Measurements from ENCODE around the gene TFEB. TPM values are rescaled to one million over a fixed set of nuclear protein-coding genes. Genes with fewer than 3 reads are reported as not detected.
A peak's percentile ranks its signal among the peaks of the same experiment; 100 is the strongest.

Gene TFEB
- total RNA-seq, 1 donor from 2014 or later: 14.9 TPM

DNA sequence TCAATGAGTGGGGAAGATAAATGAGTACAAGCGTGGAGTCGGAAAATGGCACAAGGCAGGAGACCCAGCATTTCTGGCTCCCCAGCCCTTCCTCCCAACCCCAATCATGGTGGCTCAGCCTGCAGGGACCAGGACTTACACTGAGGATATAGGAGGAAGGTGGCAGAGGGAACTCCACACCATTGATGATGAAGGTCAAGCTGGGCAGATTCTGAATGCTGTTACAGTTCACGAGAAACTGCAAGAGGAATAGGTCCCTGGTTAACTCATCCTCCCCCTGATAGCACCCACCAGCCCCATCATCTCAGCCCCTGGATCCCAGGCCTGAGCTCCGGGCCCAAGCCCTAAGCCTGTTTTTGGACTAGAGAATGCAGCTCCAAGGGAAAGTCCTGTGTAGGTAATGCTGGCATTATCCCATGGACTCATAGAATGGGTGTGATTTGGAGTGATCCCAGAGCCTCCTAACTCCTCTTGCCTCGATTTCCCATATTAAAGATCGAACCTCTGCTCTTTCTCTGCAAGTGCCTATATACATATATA, 2.3 kb upstream of the TFEB start:
- Mint-ChIP-seq H3K27ac (no peak overlapping the region), H3K9me3 (no peaks in the 10 kb centered on the region), H3K4me3 (no peak overlapping the region), H3K4me1 (peaks cover 20% of the 10 kb centered on the region), H3K36me3 (ENCODE audit: low read depth) (no peaks in the 10 kb centered on the region), H3K27me3 (peaks cover 2% of the 10 kb centered on the region)
- DNase-seq: no peak
- intact Hi-C loops (cut with micrococcal nuclease): loop anchor here (10.0 kb wide), 1 partner anchor 663 kb away; the partner anchor contains the start of genes NFYA and OARD1

DNA sequence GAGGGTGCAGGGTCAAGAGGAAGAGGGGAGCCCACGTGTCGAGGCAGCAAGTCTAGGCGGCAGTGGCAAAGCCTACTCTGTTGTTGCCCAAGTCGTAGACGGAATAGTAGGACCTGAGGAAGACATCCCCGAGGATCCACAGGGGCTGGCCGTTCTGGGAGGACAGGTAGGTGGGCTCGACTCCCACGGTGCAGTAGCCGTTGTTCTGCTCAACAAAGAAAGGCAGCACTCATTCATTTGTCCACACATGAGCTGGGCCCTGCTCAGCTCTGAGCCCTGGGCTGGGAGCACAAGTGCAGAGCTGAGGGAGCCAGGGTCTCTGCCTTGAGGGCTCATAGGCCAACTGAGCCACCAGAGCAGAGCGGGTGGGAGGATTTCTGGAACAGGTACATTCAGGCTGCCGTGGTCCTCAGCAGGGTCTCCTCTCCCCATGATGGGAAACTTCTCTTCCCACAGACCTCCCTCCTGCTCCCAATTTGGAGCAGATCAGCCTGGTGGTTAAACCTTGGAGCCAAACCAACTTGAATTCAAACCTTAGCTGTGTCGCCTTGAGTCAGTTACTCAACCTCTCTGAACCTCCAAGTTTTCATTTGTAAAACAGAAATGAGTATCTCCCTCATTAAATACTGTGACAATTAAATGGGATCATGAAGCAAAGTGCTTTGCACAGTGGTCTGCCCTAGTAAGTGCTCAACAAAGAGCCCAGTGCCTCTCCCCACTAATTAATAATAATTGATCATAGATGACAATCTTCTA, 1.6 kb upstream of the TFEB start:
- Mint-ChIP-seq H3K4me1 (peaks cover 23% of the 10 kb centered on the region), H3K27ac (no peak overlapping the region), H3K36me3 (ENCODE audit: low read depth) (no peaks in the 10 kb centered on the region), H3K27me3 (peaks cover 2% of the 10 kb centered on the region), H3K9me3 (no peaks in the 10 kb centered on the region), H3K4me3 (no peak overlapping the region)
- intact Hi-C loops (cut with micrococcal nuclease): loop anchor here (10.0 kb wide), 1 partner anchor 662 kb away; the partner anchor contains the start of genes NFYA and OARD1
- DNase-seq: no peak

- intact Hi-C loops (cut with micrococcal nuclease): loop anchor here (10.0 kb wide), 1 partner anchor 661 kb away; the partner anchor contains the start of genes NFYA and OARD1
- Mint-ChIP-seq H3K27ac (no peak overlapping the region), H3K9me3 (no peaks in the 10 kb centered on the region), H3K27me3 (no peaks in the 10 kb centered on the region), H3K4me3 (no peak overlapping the region), H3K36me3 (ENCODE audit: low read depth) (no peaks in the 10 kb centered on the region), H3K4me1 (peaks cover 27% of the 10 kb centered on the region)
- DNase-seq: no peak
These were observed 852 bp upstream of the TFEB start for GRCh38 chr6:41736186-41736733.

GRCh38 chr6:41734666-41735426, 562 bp downstream of the TFEB start:
- H3K4me3 Mint-ChIP-seq: peak overlapping the region; percentile 86

DNA sequence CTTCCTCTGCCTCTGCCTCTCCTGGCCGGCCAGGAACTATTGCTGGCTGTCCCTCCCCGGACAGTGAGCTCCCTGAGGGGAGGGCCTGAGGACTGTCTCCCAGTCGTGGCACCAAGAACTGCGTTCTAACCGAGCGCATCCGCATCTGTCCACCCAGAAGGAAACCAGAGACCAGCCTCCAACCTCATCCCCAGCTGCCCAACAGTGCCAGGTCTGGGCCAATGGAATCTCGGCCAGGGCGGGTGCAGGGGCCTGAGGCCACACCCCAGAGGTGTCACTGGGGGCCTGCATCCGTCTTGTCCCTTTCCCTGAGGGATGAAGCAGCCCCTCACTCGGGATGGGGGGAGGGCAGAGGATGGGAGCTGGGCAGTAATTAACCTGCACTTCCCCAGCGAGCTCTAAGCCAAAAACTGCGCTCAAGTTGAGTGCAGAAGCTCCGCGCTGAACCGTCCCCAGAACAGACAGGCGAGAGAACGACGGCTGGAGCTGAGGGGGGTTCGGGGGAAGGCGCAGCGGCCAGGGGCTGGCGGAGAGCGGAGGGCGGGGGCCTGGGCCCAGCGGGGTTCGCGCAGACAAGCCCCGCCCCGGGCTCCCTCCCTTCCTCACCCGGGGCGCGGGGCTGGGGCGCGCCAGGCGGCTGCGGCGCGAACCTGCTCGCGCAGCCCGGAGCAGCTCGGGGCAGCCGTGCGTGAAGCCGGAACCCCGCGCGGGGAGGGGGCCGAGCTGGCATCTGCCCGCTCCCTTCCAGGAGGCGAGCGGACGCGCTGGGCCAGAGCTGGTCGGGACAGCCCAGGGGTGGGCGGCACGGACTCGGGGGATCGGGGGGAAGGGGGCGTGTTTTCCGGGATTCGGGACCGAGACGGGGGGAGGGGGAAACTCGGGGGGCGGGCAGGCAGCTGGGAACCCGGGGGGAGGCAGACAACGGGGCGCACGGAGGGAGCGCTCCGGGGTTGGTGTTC, 1.4 kb downstream of the TFEB start:
- Mint-ChIP-seq H3K9me3 (no peaks in the 10 kb centered on the region), H3K4me3 (peak overlapping the region; percentile 86), H3K4me1 (peaks cover 39% of the 10 kb centered on the region), H3K36me3 (ENCODE audit: low read depth) (no peaks in the 10 kb centered on the region), H3K27me3 (no peaks in the 10 kb centered on the region), H3K27ac (peak overlapping the region; percentile 84)
- peak; percentile 92 for DNase-seq
- intact Hi-C loops (cut with micrococcal nuclease): loop anchor here (2.0 to 10.0 kb wide), 2 partner anchors 27 to 659 kb away; partner anchors contain the start of genes NFYA and OARD1

More at GRCh38 chr6:41734666-41735426, 562 bp downstream of the TFEB start:
- Mint-ChIP-seq H3K27me3 (no peaks in the 10 kb centered on the region), H3K9me3 (no peaks in the 10 kb centered on the region), H3K4me1 (peaks cover 37% of the 10 kb centered on the region), H3K36me3 (ENCODE audit: low read depth) (no peaks in the 10 kb centered on the region), H3K27ac (peak overlapping the region; percentile 29)
- intact Hi-C loops (cut with micrococcal nuclease): loop anchor here (1.0 to 10.0 kb wide), 6 partner anchors 28 to 660 kb away; partner anchors contain the start of genes BYSL, MED20, NFYA and OARD1
- peak; percentile 92 for DNase-seq

DNA sequence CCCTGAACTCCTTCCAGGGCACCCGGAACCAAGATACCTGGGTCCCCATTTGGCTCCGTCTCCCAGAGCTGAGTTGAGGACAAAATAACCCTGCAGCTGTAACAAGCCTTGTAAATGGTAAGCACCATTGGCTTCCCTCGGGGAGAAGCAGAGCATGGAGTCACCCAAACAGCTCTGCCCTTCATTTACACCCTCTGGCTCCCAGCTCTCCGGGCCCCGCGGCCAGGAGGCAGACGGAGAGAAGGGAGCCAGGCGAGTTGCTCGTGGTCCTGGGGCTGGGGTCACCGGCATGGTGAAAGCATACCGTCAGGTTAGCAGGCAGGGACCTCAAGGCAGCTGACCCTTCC, 2.1 kb downstream of the TFEB start:
- peak overlapping the region; percentile 3 for H3K27ac Mint-ChIP-seq
- H3K27me3 Mint-ChIP-seq: no peaks in the 10 kb centered on the region
- H3K36me3 Mint-ChIP-seq (ENCODE audit: low read depth): no peaks in the 10 kb centered on the region
- H3K4me3 Mint-ChIP-seq: peak overlapping the region; percentile 86
- H3K4me1 Mint-ChIP-seq: peaks cover 40% of the 10 kb centered on the region
- intact Hi-C loops (cut with micrococcal nuclease): loop anchor here (10.0 kb wide), 1 partner anchor 659 kb away; the partner anchor contains the start of genes NFYA and OARD1
- H3K9me3 Mint-ChIP-seq: no peaks in the 10 kb centered on the region
- DNase-seq: peak; percentile 65

GRCh38 chr6:41732591-41733359, 2.6 kb downstream of the TFEB start:
- Mint-ChIP-seq H3K36me3 (ENCODE audit: low read depth) (no peaks in the 10 kb centered on the region), H3K9me3 (no peaks in the 10 kb centered on the region), H3K27me3 (no peaks in the 10 kb centered on the region), H3K4me1 (peaks cover 40% of the 10 kb centered on the region), H3K27ac (peak overlapping the region; percentile 43), H3K4me3 (peak overlapping the region; percentile 86)
- DNase-seq: peak; percentile 89
- intact Hi-C loops (cut with micrococcal nuclease): loop anchor here (10.0 kb wide), 1 partner anchor 658 kb away; the partner anchor contains the start of genes NFYA and OARD1

GRCh38 chr6:41732149-41732548, 3.3 kb downstream of the TFEB start:
- Mint-ChIP-seq H3K9me3 (no peaks in the 10 kb centered on the region), H3K27ac (peak overlapping the region; percentile 43), H3K4me3 (peak overlapping the region; percentile 86), H3K27me3 (no peaks in the 10 kb centered on the region), H3K4me1 (peaks cover 40% of the 10 kb centered on the region), H3K36me3 (ENCODE audit: low read depth) (no peaks in the 10 kb centered on the region)
- intact Hi-C loops (cut with micrococcal nuclease): loop anchor here (10.0 kb wide), 1 partner anchor 657 kb away; the partner anchor contains the start of genes NFYA and OARD1
- DNase-seq: no peak

DNA sequence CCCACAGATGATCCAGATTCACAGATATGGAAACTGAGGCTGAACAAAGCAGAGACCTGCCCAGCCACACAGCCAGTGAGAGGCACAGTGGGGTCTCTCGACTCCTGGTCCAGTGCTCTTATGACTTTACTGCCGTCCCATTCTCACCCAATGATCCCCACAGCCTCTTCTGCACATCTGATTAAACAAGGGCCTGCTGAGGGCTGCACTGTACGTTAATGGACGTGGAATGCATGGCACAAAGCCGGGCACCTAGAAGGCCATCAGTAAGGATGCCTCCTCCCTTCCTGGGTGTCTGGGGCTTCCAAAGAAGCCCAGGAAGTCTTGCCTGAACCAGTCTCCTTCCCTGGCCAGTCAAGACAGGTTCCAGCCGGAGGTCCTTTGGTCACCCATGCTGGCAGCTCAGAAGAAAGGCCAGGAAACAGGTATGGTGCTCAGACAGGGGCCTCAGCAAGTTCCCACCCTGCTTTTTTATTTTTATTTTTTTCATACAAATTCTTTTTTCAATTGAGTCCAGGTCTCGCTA, 3.8 kb downstream of the TFEB start:
- Mint-ChIP-seq H3K9me3 (no peaks in the 10 kb centered on the region), H3K27ac (no peak overlapping the region), H3K27me3 (no peaks in the 10 kb centered on the region), H3K4me1 (peaks cover 45% of the 10 kb centered on the region), H3K4me3 (no peak overlapping the region), H3K36me3 (ENCODE audit: low read depth) (no peaks in the 10 kb centered on the region)
- DNase-seq: no peak
- intact Hi-C loops (cut with micrococcal nuclease): loop anchor here (10.0 kb wide), 1 partner anchor 657 kb away; the partner anchor contains the start of genes NFYA and OARD1

DNA sequence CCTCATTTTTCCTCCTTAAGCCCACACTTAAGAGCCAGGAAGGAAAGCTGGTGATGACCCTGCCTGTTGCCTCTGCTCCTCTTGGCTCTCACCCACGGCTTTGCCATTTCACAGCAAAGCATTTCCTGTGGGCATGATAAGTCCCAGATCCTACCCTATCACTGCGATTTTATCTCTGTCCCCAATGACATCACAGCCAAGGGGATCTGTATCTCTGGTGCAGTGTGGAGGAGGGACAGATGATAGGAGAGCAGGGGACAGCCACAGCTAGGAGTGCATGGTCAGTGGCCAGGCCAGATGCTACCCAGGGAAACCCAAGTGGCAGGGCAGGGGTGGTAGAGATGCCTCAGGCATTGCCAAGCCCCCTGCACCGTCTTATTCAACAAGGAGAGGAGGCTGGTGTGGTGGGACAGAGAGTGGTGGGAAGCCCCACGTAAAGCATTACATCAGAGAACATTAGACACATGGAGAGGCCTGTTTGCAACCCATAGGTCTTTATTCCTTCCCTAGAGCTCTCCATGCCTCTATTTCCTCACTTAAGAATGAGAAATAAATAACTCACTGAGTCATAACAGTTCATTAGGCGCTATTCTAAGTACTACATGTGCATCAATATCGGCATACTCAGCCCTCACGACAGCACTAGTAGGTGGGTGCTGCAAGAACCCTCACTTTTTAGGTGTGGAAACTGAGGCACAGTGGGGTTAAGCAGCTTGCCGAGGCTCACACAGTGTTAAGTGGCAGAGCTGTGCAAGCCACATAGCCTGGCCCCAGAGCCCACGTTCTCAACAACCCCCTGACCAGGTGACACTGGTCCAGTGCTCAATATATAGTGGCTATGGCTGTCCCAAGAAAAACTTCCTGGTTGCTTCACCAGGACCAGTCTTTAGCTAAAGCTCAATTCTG, 4.6 kb downstream of the TFEB start:
- Mint-ChIP-seq H3K9me3 (no peaks in the 10 kb centered on the region), H3K4me3 (no peak overlapping the region), H3K27me3 (no peaks in the 10 kb centered on the region), H3K36me3 (ENCODE audit: low read depth) (no peaks in the 10 kb centered on the region), H3K27ac (peak overlapping the region; percentile 43), H3K4me1 (peaks cover 40% of the 10 kb centered on the region)
- no peak for DNase-seq
- intact Hi-C loops (cut with micrococcal nuclease): loop anchor here (10.0 kb wide), 1 partner anchor 656 kb away; the partner anchor contains the start of genes NFYA and OARD1

DNA sequence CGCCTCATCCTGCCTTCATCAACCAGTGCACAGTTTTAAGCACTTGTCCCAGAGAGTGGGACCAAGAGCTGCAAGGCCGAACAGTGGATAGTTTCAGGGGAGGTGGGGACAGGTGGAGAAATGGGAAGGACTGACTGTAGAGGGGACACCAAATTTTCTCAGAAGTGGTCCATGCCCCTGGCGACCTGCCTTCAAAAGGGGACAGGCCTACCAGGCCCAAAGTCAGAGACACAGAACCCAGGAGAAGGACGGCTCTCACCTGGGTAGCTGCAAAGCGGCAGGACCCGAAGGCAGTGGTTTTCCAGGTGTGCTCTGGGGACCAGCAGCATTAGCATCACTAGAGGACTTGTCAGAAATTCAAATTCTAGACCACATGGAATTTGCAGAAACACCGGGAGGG, 5.8 kb downstream of the TFEB start:
- no peak overlapping the region for H3K4me3 Mint-ChIP-seq
- no peak overlapping the region for H3K27ac Mint-ChIP-seq
- no peaks in the 10 kb centered on the region for H3K27me3 Mint-ChIP-seq
- intact Hi-C loops (cut with micrococcal nuclease): loop anchor here (10.0 kb wide), 1 partner anchor 655 kb away; the partner anchor contains the start of genes NFYA and OARD1
- H3K36me3 Mint-ChIP-seq (ENCODE audit: low read depth): no peaks in the 10 kb centered on the region
- no peaks in the 10 kb centered on the region for H3K9me3 Mint-ChIP-seq
- no peak for DNase-seq
- H3K4me1 Mint-ChIP-seq: peaks cover 38% of the 10 kb centered on the region
